ENCODE data around the gene RNF144B.

DNA sequence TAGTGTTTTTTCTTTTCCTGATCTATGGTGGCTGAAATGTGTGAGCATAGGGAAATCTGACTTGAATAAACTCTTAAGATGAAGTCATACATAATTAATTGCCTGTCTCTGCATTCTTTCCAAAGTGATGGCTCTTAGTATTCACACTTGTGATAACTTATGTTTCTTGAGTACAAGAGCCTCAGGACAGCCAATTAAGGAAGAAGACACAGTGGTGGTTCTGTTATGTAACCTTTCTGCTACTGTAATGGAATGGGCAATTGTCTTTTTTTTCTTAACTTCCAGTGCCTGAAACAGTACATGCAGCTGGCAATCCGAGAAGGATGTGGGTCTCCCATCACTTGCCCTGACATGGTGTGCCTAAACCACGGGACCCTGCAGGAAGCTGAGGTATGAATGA is 40.1 kb downstream of the RNF144B start:
- TF ChIP-seq, protein P1, sequence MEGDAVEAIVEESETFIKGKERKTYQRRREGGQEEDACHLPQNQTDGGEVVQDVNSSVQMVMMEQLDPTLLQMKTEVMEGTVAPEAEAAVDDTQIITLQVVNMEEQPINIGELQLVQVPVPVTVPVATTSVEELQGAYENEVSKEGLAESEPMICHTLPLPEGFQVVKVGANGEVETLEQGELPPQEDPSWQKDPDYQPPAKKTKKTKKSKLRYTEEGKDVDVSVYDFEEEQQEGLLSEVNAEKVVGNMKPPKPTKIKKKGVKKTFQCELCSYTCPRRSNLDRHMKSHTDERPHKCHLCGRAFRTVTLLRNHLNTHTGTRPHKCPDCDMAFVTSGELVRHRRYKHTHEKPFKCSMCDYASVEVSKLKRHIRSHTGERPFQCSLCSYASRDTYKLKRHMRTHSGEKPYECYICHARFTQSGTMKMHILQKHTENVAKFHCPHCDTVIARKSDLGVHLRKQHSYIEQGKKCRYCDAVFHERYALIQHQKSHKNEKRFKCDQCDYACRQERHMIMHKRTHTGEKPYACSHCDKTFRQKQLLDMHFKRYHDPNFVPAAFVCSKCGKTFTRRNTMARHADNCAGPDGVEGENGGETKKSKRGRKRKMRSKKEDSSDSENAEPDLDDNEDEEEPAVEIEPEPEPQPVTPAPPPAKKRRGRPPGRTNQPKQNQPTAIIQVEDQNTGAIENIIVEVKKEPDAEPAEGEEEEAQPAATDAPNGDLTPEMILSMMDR (IDR thresholded peaks at IDR 0.05): no peak
- TF ChIP-seq POLR2A (IDR thresholded peaks at IDR 0.05): no peak

Measured in thyroid gland (tissue), 4 donors.